HL-60 (cell line): ENCODE results near the gene DYNLRB1.
A peak's percentile ranks its signal among the peaks of the same experiment; 100 is the strongest.

Experiments used
- DNase-seq, 2 experiments: peaks; one replicate each; pipeline ENCODE4 v3.0.0-alpha.2; 2010 to 2020; ENCODE audit warnings: low read depth in 1 of 2, low spot score in 1 of 2
- H3K27ac ChIP-seq: fragments of 250-450 bp; sonication (Bioruptor Pico); replicated peaks from 2 replicates; pipeline ENCODE4 v1.5.1; 2020; ENCODE audit warnings: mild to moderate bottlenecking, moderate library complexity
- H3K27me3 ChIP-seq: fragments of 250-450 bp; sonication (Bioruptor Pico); 2 replicates; pipeline ENCODE4 v1.5.1; 2021; ENCODE audit warnings: mild to moderate bottlenecking, moderate library complexity; ENCODE audit not compliant: insufficient read depth, poor library complexity, severe bottlenecking
- H3K4me3 ChIP-seq: replicated peaks from 2 replicates; pipeline ENCODE4 v1.5.1; 2011; ENCODE audit warnings: mild to moderate bottlenecking, control low read depth, low read length; ENCODE audit not compliant: insufficient read depth
- CTCF ChIP-seq: IDR thresholded peaks from one replicate; pipeline ENCODE4 v1.5.1; 2011; ENCODE audit warnings: low read length, control low read depth, inconsistent platforms; ENCODE audit not compliant: insufficient read depth
- POLR2AphosphoS5 ChIP-seq: IDR thresholded peaks from 2 replicates; pipeline ENCODE4 v1.6.1; 2012; ENCODE audit warnings: low read depth
- REST ChIP-seq: IDR thresholded peaks from 2 replicates; pipeline ENCODE4 v1.6.1; 2012; ENCODE audit warnings: low read depth; ENCODE audit not compliant: insufficient replicate concordance
- SPI1 ChIP-seq: IDR thresholded peaks from 2 replicates; pipeline ENCODE4 v1.6.1; 2012; ENCODE audit warnings: low read depth, mild to moderate bottlenecking, borderline replicate concordance

Gene DYNLRB1

GRCh38 chr20:34567892-34568865, 52.0 kb downstream of the DYNLRB1 start:
- Histone ChIP-seq H3K4me3 (no peak overlapping the region), H3K27ac (no peak overlapping the region), H3K27me3 (no peaks in the 10 kb centered on the region)
- TF ChIP-seq CTCF (no peak), POLR2AphosphoS5 (no peak), REST (no peak), SPI1 (no peak)
- no peak for DNase-seq

- Histone ChIP-seq H3K4me3 (no peak overlapping the region), H3K27ac (no peak overlapping the region), H3K27me3 (no peaks in the 10 kb centered on the region)
- DNase-seq: no peak
- no peak for TF ChIP-seq CTCF
These were observed 53.4 kb downstream of the DYNLRB1 start for GRCh38 chr20:34569598-34569997.

- Histone ChIP-seq H3K27ac (0 out of 2 replicates have a peak overlapping the region, but pooled peaks have one; percentile 7), H3K4me3 (no peak overlapping the region), H3K27me3 (no peaks in the 10 kb centered on the region)
- peak; percentile 41; the same call in 1 of the 2 replicates for TF ChIP-seq SPI1
- TF ChIP-seq REST: no peak
- peak; percentile 31 to 62 for DNase-seq
These were observed 54.7 kb downstream of the DYNLRB1 start for GRCh38 chr20:34570859-34571306.

- Histone ChIP-seq H3K4me3 (no peak overlapping the region), H3K27me3 (no peaks in the 10 kb centered on the region), H3K27ac (no peak overlapping the region)
- no peak for DNase-seq
- TF ChIP-seq REST (no peak), CTCF (no peak)
These were observed 55.5 kb downstream of the DYNLRB1 start for GRCh38 chr20:34571753-34572152.
